Measurements from ENCODE around the gene SPATA9. TPM values are rescaled to one million over a fixed set of nuclear protein-coding genes. Genes with fewer than 3 reads are reported as not detected.

SPATA9 gene
- total and polyA plus RNA-seq, 9 of the 15 experiments (the other 6 are each of a cell fraction or from before 2014, with no cell fraction given): 0.16 to 5.5 (median 0.39) TPM; not detected in 3

DNA sequence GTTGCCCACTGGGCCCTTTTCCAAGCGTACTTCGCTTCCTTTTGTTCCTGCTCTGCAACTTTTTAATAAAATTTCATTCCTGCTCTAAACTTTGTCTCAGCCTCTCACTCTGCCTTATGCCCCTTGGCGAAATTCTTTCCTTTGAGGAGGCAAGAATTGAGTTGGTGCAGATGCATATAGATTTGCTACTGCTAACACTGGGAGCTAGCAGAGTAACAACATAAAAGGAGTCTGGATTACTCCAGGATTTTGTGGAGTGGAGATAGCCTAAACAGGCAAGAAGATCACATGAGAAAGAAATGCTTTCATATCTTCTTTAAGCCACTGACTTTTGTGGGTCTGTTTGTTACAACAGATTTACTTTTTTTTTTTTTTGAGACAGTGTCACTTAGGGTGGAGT lies 49.1 kb downstream of the SPATA9 start:
- Histone ChIP-seq H3K9ac (ENCODE audit: insufficient read depth in 1 of 2, low read depth in 2 of 2, low read length in 2 of 2) (no peak overlapping the region), H3K4me3 (no peak overlapping the region), H3K27me3 (ENCODE audit: control insufficient read depth in 2 of 2, insufficient read depth in 2 of 2, low read length in 2 of 2) (no peaks in the 10 kb centered on the region), H3K36me3 (ENCODE audit: control insufficient read depth, insufficient read depth, low read length) (no peaks in the 10 kb centered on the region), H3K79me2 (ENCODE audit: control insufficient read depth, insufficient read depth, low read length) (no peaks in the 10 kb centered on the region), H2AFZ (ENCODE audit: low read depth, low read length) (no peak overlapping the region), H3K9me3 (replicated peaks; ENCODE audit: control insufficient read depth, insufficient read depth, low read depth, low read length) (no peaks in the 10 kb centered on the region), H3K4me1 (replicated peaks in 1 of 2; ENCODE audit: control insufficient read depth in 2 of 2, insufficient read depth in 2 of 2, low read length in 2 of 2) (peaks cover 0 to 13% of the 10 kb centered on the region in 2 experiments; a peak in 4 of 5 replicates), H3K4me2 (ENCODE audit: insufficient read depth, low read length) (no peak overlapping the region), H4K20me1 (replicated peaks; ENCODE audit: control insufficient read depth, insufficient read depth, low read length) (no peaks in the 10 kb centered on the region), H3K9me1 (ENCODE audit: control insufficient read depth, insufficient read depth, low read length) (no peaks in the 10 kb centered on the region), H3K27ac (ENCODE audit: extremely low read depth, low read depth, low read length) (no peak overlapping the region)
- CTCF ChIA-PET (ENCODE audit: low intra/inter-chr PET ratio): no interaction called here
- no peak for DNase-seq (ENCODE audit: extremely low read depth in 1 of 4, low spot score in 3 of 4)
- no peak for ATAC-seq
- intact Hi-C loops (cut with micrococcal nuclease) (no loop called here), in situ Hi-C loops (cut with MboI) (loop anchor here (25.0 kb wide), 1 partner anchor 704 kb away; no protein-coding TSS in a partner anchor)
- WGBS (ENCODE audit: insufficient coverage, low coverage, missing lambda C conversion rate): 64% methylated on average over 3 of the region's 3 CpGs
- BruUV-seq (replicated peaks): no TSS peak
- POLR2A ChIA-PET: no interaction called here
- FAIRE-seq: no peak
- TF ChIP-seq ZNF384 (IDR thresholded peaks at IDR 0.05; ENCODE audit: low read depth, low read length) (0 out of 2 replicates have a peak, but pooled peaks have one; percentile 29), STAT5A (IDR thresholded peaks at IDR 0.05; ENCODE audit: borderline replicate concordance, low read length) (no peak), SREBF2 (CRISPR knock-in tag; IDR thresholded peaks at IDR 0.05) (no peak), ZNF57 (CRISPR knock-in tag; IDR thresholded peaks at IDR 0.05) (no peak), SAFB (IDR thresholded peaks at IDR 0.05; ENCODE audit: borderline replicate concordance, low read depth, low read length) (no peak), SMARCE1 (IDR thresholded peaks at IDR 0.05) (no peak)
- TF ChIP-seq, protein P1, sequence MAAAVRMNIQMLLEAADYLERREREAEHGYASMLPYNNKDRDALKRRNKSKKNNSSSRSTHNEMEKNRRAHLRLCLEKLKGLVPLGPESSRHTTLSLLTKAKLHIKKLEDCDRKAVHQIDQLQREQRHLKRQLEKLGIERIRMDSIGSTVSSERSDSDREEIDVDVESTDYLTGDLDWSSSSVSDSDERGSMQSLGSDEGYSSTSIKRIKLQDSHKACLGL (CRISPR knock-in tag; IDR thresholded peaks at IDR 0.05; ENCODE audit: borderline replicate concordance, poor library complexity, severe bottlenecking): no peak
- TF ChIP-seq, protein P2, sequence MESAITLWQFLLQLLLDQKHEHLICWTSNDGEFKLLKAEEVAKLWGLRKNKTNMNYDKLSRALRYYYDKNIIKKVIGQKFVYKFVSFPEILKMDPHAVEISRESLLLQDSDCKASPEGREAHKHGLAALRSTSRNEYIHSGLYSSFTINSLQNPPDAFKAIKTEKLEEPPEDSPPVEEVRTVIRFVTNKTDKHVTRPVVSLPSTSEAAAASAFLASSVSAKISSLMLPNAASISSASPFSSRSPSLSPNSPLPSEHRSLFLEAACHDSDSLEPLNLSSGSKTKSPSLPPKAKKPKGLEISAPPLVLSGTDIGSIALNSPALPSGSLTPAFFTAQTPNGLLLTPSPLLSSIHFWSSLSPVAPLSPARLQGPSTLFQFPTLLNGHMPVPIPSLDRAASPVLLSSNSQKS (CRISPR knock-in tag; IDR thresholded peaks at IDR 0.05): no peak
